Activated CD8-positive, alpha-beta memory T cell treated with anti-CD3 and anti-CD28 coated beads for 48 hours (primary cell): ENCODE results near the gene PARVB.
A peak's percentile ranks its signal among the peaks of the same experiment; 100 is the strongest.
"Not testable (repeated sequence)": the region's sequence is repeated elsewhere in the genome, so short reads cannot be mapped to it uniquely, and the experiment has no call there.

Experiments used
- DNase-seq, 3 experiments: peaks; one replicate each; pipeline ENCODE4 v3.0.0-alpha.2; 2020; ENCODE audit warnings: low read depth in 2 of 3, low spot score in 2 of 3

PARVB gene

DNA sequence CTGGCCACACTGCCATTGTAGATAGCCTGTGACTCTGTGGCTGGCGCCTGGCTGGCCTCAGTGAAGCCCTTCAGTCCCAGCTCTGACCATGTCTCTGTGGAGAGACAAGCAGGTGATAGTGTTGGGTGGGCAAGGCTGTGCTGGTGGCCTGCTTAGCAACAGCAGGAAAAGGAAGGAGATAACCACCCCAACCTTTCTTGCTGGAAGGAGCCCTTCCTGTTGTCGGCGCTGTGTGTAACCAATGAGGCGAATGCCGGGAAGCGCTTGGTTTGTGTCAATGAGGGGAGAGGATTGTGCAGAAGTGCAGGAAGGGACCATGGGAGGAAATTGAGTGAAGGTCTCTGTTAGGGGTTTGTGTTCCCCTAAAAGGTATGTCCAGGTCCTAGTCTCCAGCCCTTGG, 27.3 kb downstream of the PARVB start:
- DNase-seq = no peak

DNA sequence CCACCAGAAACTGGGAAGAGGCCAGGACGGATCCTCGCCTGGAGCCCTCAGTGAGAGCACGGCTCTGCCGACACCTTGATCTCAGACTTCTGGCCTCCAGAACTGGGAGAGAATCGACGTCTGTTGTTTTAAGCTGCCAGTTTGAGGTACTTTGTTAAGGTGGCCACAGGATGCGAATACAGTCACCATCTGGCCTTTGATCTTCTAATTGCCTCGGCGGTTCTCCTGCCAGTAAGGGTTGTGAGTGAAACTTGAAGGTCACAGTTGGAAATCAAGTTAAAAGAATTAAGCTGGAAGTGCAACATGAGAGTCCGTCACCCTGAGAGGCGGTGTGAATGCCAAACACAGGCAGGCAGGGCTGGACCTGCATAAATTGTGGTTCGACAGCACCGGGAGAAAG, 27.9 kb downstream of the PARVB start:
- no peak for DNase-seq

DNA sequence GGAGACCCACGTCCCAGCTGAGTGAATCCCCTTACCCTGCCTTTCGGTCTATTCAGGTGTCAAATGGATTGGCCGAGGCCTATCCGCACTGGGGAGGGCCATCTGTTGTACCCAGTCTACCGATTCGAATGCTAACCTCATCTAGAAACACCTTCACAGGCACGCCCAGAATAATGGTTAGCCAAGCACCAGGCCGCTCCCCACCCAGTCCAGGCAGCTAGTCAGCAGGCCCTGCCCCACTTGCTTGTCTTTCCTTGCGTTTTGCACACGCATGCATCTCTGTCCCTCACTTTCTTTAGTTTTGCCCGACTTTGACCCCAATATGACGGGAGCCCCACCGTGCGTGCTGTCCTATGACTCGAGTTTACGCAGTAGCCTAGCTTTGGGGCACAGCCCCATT, 31.7 kb downstream of the PARVB start:
- no peak for DNase-seq

DNA sequence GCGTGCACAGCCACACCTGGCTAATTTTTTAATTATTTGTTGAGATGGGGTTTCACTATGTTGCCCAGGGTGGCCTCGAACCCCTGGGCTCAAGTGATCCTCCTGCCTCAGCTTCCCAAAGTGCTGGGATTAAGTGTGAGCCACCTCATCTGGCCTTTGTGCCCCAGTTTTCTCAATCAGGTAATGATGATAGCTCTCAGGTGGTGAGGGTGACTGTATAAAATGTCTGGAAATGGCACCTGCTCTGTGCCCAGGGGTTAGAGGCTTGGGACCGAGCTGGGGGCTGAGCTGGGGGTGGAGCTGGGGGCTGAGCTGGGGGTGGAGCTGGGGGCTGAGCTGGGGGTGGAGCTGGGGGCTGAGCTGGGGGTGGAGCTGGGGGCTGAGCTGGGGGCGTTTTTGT, 32.5 kb downstream of the PARVB start:
- not testable (repeated sequence) for DNase-seq

DNA sequence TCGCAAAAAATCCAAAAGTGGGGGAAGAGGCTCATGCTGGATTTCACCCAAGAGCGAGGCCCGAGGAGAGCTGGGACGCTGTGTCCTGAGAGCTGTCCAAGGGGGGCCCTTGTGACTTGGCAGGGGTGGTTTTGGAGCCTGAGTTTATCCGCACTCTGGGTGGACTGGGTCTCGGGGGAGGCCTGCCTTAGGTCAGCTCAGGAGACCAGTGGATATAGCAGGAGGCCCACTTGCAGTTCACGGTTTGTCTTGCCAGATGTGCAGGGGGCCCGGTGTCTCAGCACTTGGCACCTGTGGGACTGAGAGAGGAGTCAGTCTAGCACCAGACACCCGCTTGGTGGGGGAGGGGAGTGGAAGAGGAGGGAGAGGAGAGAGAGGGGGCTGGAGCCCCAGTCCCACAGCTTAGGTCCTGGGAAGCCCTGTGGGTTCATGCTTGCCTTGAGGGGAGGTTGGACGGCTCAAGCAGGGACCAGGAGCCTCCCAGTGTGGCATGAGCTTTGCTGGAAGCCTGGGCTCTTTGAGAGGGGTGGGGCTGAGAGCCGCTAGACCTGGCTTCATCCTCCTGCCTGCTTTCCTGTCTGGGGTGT, 33.4 kb downstream of the PARVB start:
- DNase-seq = no peak

DNA sequence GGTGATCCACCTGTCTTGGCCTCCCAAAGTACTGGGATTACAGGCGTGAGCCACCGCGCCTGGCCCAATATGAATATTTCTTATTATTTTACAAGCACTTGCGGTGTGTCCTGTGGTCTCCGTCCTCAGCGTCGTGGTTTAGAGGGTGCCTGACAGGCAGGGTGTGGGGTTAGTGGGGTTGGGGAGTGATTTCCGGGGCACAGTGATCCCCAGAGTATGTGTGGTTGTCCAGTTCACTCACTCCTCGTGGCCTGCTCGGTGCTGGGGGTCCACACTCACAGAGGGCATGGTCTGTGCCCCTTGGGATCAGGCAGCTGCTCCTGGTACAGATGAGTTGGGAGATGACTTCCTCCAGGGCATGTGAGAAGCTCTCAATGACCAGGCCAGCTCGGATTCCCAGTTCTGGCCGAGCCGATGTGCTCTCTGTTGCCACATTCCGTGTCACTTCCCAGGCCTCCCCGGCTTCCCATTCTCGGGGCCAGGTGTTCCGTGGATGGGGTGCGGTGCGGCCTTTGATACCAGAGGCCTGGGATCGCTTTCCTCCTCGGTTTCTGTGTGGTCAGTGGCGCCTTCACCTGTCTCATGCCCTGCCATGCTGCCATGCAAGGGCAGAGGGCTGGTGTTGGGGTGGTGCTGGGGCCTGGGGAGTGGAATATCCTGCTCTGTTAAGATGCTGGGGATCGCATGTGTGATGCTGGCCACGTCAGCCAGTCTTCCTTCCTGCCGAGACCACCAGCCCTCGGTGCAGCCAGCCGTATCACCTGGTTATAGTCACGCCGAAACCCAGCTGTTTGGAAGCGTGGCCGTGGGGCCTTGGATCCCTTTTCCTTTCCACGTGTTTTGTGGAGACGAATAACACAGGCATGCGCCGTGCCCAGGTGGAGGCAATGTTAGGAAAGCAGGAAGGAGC, 39.6 kb downstream of the PARVB start:
- no peak for DNase-seq

DNA sequence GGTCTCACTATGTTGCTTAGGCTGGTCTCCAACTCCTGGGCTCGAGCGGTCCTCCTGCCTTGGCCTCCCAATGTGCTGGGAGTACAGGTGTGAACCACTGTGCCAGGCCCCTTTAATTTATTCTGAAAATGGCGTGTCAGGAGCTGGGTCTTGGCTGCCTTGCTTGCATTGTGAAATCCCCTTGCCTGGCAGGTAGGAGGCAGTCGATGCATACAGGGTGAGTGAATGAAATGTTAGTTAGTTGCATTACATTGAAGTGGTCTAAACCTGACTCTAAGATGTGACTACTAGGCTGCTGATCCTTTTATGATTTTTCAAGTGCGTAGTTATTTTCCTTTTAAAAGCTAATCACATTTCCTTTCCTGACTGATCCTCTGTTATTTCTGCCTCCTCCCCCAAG, 42.9 kb downstream of the PARVB start:
- DNase-seq = no peak

DNA sequence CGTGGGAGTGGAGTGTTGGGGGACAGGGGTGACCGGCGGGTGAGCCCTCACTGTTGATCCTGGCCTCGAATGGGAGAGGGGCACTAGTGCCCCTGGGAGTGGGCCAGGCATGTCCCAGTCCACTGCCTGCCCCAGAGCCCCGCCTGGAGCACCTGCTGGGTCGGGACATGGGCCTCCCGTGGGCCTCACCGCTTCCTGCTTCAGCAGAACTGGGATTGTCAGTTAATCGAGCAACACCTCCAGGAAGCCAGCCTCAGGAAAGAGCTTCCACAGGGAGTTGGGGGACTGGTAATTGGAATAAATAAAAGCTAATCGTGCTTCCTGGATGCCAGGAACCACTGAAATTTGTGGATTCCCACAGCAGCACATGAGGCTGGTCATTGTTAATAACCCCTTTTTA, 43.8 kb downstream of the PARVB start:
- DNase-seq = no peak

DNA sequence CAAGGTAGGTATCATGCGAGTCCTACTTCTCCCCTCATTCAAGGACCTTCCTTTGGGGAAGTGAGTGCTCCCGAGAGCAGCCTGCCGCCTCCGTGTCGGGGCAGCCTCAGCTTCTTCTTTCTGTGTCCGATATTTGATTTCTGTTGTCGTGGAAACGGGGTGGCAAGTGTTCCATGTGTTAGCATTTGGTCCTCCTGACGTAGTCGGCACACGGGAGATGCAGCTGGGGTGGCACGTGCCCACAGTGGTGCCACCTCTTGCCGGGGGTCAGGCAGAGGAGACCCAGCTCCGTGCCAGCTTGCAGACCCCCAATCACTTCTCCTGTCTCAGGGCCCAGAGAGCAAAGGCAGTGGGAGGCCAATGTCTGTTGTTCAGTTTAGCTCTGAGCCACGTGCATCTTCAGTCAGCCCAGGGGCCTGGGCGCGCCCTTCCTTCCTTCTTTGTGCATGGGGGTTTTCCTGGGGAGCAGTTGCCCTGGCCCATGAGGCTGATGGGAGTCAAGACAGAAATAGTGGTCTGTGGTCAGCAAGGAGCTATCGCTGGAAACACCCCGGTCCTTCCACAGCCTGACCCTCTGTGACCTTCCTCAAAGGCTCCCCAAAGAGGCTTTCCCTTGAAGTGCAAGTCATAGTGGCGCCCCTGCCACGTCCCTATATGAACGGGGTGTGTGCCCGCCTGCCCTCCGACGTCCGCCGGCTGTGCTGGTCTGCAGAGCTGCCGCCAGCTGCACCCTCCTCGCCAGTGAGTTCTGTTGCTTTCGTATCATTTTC, 44.5 kb downstream of the PARVB start:
- no peak for DNase-seq

DNA sequence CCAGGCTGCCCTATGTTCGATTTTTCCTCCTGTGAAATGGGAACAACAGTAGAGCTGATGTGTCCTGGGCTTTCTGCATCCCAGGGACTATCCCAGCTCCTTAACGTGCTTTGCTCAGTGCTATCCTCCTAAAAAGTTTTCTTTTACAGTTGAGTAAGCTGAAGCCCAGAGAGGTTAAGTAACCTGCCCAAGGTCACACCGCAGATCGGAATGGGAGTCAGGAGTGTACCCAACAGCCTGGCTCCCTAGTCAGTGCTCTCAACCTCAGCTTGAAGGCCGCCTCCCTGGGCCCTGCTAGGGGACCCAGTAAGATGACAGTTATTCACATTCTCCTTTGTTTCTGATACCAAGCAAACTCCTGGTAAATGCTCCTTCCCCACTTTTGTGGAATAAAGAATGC, 45.9 kb downstream of the PARVB start:
- DNase-seq = no peak

DNA sequence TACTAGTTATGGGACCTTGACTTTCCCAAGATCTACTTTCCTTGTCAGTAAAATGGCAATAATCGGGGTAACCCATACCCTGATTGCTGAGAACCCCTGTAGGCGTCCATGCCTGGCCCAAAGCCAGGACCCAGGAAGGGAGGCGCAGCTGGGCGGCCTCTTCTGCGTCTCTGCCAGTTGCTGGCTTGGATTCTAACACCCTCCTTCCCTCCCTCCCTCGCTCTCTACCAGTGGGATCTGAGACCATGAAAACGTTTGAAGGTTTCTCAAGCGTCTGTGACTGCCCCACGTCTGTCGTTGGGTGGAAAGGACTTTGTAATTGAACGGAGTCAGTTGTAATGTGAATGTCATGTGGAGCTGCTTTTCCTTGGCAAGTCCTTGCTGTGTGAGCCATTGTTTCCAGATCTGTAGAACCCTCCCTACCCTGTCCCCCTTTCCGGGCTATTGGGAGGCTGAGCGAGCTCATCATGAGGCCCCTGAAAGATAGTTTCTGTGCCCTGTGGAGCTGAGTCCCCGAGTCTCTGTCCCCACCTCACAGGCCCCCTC, 47.8 kb downstream of the PARVB start:
- DNase-seq = no peak

DNA sequence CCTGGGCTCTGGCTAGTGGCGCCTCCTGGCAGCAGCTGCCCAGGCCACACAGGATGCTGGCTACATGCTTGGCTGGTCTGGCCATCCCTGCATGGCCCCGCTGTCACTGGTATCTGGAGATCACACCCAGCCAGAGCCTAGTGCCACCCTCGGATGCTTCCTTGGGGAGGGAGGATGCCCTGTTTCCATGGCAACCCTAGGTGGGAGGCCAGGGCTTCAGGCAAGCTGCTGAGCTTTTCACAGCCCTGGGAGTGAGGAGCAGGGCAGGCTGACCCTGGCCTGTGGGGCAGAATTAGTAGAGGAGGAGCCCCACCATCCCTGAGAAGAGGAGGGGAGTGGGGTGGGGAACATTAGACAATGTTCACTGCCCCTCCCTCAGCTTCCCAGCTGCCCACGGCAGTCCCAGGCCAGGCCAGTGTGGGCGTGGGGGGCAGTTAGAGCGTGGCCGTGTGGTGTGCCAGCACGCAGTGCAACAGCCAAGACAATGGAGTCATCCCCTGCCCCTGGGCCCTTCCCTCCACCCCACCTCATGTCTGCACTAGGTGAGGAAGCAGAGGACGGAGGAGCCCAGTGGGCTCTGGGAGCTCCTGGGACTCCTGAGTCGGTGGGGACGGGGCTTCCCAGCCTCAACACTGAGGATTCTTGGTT, 50.4 kb downstream of the PARVB start:
- no peak for DNase-seq

DNA sequence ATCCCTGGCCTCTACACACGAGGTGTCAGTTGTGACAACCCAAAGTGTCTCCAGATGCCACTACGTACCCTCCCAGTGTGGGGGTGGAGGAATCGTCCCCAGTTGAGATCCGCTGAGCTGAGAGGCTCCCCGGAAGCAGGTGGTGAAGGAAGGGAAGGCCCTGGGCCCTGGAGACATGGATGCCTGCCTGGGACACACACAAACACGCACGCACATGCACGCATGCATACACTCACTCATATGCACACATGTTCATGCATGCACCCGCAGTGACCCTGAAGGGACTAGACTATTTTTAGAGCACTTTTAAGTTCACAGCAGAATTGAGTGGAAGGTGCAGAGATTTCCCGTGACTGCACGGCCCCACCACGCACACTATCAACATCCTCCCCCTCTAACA, 50.9 kb downstream of the PARVB start:
- no peak for DNase-seq

DNA sequence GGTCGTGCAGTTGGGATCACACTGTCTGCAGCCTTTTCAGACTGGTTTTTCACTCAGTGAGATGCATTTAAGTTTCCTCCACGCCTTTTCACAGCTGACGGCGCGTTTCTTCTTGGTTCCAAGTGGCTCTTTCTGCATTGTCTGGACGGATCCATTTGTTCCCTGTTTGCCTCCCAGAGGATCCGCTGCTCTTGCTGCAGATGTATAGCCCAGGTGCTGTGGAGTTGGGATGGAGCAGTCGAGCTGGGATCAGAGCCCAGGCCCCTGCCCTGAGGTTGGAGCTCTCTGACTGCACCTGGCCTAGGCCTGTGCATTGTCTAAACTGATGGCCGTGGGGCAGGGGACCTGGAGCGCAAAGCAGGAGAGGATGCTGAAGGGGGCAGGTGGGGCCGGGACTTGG, 51.6 kb downstream of the PARVB start:
- no peak for DNase-seq

DNA sequence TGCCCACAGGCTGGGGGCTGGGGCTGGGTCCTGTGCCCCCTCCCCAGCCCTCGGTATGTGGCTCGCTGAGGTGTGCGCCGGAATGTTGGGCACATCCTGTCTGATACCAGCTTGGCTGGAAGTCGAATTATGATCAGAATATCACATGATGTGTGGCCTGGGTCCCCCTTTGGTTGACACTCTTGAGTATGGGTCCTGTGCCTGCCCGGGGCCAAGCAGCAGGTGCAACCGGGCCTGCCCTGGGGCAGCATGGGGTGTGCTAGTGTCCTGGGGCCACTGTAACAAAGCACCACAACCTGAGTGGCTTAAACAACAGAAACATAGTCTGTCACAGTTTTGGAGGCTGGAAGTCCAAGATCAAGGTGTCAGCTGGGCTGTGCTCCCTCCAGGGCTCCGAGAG, 52.7 kb downstream of the PARVB start:
- no peak for DNase-seq

DNA sequence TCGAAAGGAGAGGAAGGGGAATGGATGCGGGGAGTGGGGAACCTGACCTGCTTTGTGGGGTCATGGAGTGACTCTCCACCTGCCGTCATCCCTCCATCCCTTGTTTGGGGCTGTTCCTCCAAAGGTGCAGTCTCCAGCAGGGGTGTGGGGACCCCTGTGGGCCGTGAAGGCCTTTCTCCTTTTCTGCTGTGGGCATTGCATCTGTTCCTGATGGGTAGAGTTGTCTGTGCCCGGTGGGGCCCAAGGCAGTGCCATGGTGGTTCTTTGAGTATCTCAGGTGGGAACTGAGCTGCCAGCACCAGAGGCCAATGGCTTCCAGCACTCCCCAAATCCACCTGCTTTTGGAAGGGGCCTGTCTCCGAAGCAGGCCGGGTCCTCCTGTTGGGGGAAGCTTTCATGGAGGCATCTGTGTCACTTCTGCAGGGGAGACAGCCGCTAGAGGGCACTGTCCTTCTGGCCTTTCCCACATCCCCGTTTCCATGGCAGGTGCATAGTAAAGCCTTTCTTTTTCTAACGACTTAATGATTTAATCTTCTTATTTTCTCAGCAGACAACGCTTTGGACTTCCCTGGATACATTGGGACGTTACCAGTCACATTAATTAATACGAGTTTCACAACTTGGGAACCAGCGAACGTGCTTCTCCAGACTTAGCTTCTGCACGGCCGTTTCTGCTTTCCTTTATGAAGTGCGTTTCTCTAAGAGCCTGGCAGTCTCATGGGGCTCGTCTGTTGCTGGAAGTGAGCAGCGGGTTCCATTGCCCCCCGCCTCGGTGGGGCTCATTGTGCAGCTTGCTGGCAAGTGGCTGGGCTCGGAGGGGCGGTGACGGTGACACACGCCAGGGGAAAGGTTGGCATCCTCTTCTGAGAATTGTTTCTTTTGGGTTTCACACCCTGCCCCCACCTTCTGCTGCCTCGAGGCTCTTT, 57.1 kb downstream of the PARVB start:
- peak; percentile 24 to 39 (median 37) for DNase-seq

DNA sequence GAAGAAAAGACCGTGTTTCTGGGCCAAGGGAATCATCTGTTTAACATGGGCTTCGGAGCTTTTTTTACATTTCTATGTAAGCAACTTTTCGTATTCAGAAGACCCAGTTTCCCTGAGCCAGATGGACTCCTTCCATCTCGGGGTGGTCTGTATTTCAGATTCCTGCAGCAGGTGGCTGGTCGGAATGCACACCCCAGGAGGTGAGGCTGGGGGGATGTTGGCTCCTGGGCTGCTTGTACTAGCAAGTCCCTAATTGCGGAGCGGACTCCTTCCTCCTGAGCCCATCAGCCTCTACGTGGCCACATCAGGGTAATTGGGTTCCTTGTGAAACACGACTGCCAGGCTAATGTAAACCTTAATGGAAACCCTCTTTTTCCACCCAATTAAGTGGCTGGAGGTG, 58.7 kb downstream of the PARVB start:
- no peak for DNase-seq

DNA sequence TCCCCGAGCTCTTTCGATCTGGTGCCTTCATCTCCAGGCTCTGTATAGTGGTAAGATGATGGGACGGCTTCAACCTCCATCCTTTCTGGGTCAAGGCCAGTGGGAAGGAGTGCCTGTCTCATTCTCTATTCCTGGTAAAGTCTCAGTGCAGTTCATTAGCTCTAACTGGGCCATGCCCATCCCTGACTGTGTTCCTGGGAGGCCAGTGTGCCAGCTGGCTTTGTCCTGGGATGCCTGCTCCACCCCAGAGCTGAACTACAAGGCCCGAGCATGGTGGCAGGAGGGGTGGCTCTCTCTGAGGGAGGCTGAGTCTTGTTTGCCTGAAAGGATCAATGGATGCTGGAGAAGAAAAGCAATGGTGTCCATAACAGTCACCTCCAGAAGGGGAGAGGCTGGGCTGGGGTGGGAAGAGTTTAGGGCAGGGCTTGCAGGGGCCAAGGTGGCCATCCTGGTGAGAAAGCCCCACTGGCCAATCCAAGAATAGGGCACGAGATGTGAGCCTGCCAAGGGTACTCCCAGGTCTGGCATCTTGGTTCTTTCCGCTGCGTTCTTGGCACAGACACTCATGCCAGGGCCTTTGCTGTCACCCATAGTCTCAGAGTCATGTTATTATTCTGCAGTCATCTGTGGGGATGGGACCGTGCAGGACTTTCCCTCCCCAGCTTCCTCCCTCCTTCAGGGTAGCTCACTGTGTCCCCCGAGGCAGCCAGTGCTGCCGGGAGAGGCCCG, 60.1 kb downstream of the PARVB start:
- DNase-seq = no peak

DNA sequence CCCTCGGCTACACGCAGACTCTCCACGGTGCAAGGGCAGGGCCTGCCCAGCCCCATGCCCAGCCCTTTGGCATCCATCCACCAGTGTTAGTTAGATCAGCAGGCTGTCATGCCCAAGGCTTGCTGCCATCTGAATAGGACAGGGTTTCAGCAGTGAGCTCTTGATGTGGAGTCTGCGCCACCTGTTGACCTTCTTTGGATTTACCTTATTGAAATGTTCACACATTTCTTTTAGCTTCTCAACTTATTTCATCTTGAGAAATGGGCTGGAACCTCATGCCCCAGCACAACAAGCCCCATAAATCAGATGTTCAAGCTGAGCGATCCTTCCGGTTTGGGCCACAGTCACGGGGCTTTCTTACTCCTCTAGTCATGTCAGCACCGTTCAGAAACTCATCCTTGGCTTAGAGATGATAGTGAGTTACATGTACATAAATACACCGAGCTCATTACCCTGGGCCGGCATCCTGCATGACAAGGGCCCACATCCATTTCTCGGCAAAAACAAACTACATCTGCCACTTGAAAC, 61.7 kb downstream of the PARVB start:
- DNase-seq = no peak
